ENCODE data around the gene TTC7B. TPM values are rescaled to one million over a fixed set of nuclear protein-coding genes. Genes with fewer than 3 reads are reported as not detected.

Gene TTC7B
- total and polyA plus RNA-seq, 10 of the 15 experiments (the other 5 are each of a cell fraction or from before 2014, with no cell fraction given), result under 0.01 to 1.1 (median 0.26) TPM; not detected in 2

DNA sequence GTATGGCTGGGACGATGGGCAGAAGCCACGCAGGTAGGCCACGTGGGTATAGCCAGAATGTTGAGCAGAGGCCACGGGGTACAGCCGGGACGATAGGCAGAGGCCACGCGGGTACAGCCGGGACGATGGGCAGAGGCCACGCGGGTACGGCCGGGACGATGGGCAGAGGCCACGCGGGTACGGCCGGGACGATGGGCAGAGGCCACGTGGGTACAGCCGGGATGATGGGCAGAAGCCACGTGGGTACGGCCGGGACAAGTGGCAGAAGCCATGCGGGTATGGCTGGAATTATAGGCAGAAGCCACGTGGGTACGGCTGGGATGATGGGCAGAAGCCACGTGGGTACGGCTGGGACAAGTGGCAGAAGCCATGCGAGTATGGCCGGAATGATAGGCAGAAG lies 195.0 kb downstream of the TTC7B start:
- POLR2A ChIA-PET, result no interaction called here
- no TSS peak for BruUV-seq (replicated peaks)
- CTCF ChIA-PET, result no interaction called here
- DNase-seq (ENCODE audit: low read depth, low spot score) (no peak), ATAC-seq (no peak), FAIRE-seq (no peak)
- Histone ChIP-seq H3K4me2 (ENCODE audit: control insufficient read depth, insufficient read depth) (no peak overlapping the region), H3K27ac (ENCODE audit: control insufficient read depth, insufficient read depth) (no peak overlapping the region), H3K9me3 (replicated peaks; ENCODE audit: control insufficient read depth, insufficient read depth, low read length) (no peaks in the 10 kb centered on the region), H2AFZ (ENCODE audit: control insufficient read depth, low read depth, low read length) (no peak overlapping the region), H3K27me3 (replicated peaks in 1 of 2; ENCODE audit: control insufficient read depth in 2 of 2, insufficient read depth in 2 of 2, low read length in 1 of 2) (peaks cover 0 to 2% of the 10 kb centered on the region in 2 experiments; a peak in 3 of 4 replicates), H3K36me3 (ENCODE audit: control insufficient read depth in 2 of 2, insufficient read depth in 2 of 2, low read length in 1 of 2) (no peaks in the 10 kb centered on the region), H3K79me2 (ENCODE audit: control insufficient read depth, insufficient read depth, low read length) (no peaks in the 10 kb centered on the region), H3K4me1 (ENCODE audit: control insufficient read depth, insufficient read depth, low read length) (no peaks in the 10 kb centered on the region), H3K4me3 (no peak overlapping the region), H3K9ac (ENCODE audit: control insufficient read depth, insufficient read depth, low read length) (no peak overlapping the region), H4K20me1 (ENCODE audit: control insufficient read depth, insufficient read depth) (no peaks in the 10 kb centered on the region; the same call in 1 of the 2 replicates)
- RAD21 ChIA-PET (ENCODE audit: unreplicated experiment), result no interaction called here
- SMC1A ChIA-PET (ENCODE audit: uncharacterized antibody, unreplicated experiment), result interaction anchor here (1.0 kb wide), 1 partner anchor 11 kb away, joined by 3 read pairs; no protein-coding TSS in a partner anchor
- 66% methylated on average over 31 of the region's 32 CpGs for WGBS (ENCODE audit: insufficient coverage, insufficient replicate concordance, low lambda C conversion rate, missing lambda C conversion rate)
- intact Hi-C loops (cut with micrococcal nuclease; ENCODE audit: unreplicated experiment) (no loop called here), in situ Hi-C loops (cut with MboI) (no loop called here)
- TF ChIP-seq, protein P1, sequence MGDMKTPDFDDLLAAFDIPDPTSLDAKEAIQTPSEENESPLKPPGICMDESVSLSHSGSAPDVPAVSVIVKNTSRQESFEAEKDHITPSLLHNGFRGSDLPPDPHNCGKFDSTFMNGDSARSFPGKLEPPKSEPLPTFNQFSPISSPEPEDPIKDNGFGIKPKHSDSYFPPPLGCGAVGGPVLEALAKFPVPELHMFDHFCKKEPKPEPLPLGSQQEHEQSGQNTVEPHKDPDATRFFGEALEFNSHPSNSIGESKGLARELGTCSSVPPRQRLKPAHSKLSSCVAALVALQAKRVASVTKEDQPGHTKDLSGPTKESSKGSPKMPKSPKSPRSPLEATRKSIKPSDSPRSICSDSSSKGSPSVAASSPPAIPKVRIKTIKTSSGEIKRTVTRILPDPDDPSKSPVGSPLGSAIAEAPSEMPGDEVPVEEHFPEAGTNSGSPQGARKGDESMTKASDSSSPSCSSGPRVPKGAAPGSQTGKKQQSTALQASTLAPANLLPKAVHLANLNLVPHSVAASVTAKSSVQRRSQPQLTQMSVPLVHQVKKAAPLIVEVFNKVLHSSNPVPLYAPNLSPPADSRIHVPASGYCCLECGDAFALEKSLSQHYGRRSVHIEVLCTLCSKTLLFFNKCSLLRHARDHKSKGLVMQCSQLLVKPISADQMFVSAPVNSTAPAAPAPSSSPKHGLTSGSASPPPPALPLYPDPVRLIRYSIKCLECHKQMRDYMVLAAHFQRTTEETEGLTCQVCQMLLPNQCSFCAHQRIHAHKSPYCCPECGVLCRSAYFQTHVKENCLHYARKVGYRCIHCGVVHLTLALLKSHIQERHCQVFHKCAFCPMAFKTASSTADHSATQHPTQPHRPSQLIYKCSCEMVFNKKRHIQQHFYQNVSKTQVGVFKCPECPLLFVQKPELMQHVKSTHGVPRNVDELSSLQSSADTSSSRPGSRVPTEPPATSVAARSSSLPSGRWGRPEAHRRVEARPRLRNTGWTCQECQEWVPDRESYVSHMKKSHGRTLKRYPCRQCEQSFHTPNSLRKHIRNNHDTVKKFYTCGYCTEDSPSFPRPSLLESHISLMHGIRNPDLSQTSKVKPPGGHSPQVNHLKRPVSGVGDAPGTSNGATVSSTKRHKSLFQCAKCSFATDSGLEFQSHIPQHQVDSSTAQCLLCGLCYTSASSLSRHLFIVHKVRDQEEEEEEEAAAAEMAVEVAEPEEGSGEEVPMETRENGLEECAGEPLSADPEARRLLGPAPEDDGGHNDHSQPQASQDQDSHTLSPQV (IDR thresholded peaks at IDR 0.05), result no peak

DNA sequence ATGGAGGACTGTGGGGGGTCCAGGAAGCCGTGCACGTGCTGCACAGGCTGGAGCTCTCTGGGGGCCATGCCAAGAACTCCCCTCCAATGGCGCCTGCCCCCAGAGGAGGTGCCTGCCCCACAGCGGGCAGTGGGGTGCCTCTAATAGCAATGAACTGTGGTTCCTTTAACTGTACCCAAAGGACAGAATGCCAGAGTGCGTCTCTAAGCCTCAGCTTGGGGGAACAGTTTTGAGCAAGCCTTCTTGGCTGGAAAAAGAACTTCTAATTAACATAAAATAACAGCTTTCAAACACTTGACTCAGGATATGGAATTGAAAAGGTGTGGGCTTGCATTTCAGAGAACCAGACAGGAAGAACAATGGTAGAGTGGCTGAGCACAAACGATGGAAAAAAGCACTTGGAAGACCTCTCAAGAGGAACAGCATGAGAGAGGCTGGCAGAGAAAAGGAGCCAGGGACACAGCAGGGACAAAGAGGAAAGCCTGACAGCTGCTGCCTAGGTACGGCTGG lies 195.6 kb downstream of the TTC7B start:
- DNase-seq (ENCODE audit: low read depth, low spot score) (no peak), FAIRE-seq (no peak), ATAC-seq (no peak)
- H3K9me3 ChIP-seq (replicated peaks; ENCODE audit: control insufficient read depth, insufficient read depth, low read length), result no peaks in the 10 kb centered on the region
- ChIA-PET POLR2A (no interaction called here), SMC1A (ENCODE audit: uncharacterized antibody, unreplicated experiment) (no interaction called here), CTCF (no interaction called here), RAD21 (ENCODE audit: unreplicated experiment) (no interaction called here)
- H3K79me2 ChIP-seq (ENCODE audit: control insufficient read depth, insufficient read depth, low read length), result no peaks in the 10 kb centered on the region
- no peak overlapping the region for H3K4me2 ChIP-seq (ENCODE audit: control insufficient read depth, insufficient read depth)
- H3K36me3 ChIP-seq (ENCODE audit: control insufficient read depth in 2 of 2, insufficient read depth in 2 of 2, low read length in 1 of 2), result no peaks in the 10 kb centered on the region
- no peak overlapping the region for H3K27ac ChIP-seq (ENCODE audit: control insufficient read depth, insufficient read depth)
- no TSS peak for BruUV-seq (replicated peaks)
- H3K4me1 ChIP-seq (ENCODE audit: control insufficient read depth, insufficient read depth, low read length), result no peaks in the 10 kb centered on the region
- H3K4me3 ChIP-seq, result no peak overlapping the region
- H4K20me1 ChIP-seq (ENCODE audit: control insufficient read depth, insufficient read depth), result no peaks in the 10 kb centered on the region; the same call in 1 of the 2 replicates
- TF ChIP-seq EP300 (IDR thresholded peaks at IDR 0.05; ENCODE audit: borderline replicate concordance in 1 of 2, control insufficient read depth in 1 of 2, low read depth in 2 of 2, low read length in 2 of 2), result no peak
- TF ChIP-seq, protein P2, sequence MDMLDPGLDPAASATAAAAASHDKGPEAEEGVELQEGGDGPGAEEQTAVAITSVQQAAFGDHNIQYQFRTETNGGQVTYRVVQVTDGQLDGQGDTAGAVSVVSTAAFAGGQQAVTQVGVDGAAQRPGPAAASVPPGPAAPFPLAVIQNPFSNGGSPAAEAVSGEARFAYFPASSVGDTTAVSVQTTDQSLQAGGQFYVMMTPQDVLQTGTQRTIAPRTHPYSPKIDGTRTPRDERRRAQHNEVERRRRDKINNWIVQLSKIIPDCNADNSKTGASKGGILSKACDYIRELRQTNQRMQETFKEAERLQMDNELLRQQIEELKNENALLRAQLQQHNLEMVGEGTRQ (IDR thresholded peaks at IDR 0.05; ENCODE audit: borderline replicate concordance, low read depth, low read length), result no peak
- TF ChIP-seq NRF1 (conservative IDR thresholded peaks at IDR 0.05; ENCODE audit: low read depth, low read length), result no peak
- TF ChIP-seq TAF1 (IDR thresholded peaks at IDR 0.05; ENCODE audit: borderline replicate concordance, low read depth, low read length), result no peak
- no peak for TF ChIP-seq HCFC1 (IDR thresholded peaks at IDR 0.05; ENCODE audit: low read length)
- no peak for TF ChIP-seq CBX5 (IDR thresholded peaks at IDR 0.05; ENCODE audit: low read depth)
- TF ChIP-seq, protein P3, sequence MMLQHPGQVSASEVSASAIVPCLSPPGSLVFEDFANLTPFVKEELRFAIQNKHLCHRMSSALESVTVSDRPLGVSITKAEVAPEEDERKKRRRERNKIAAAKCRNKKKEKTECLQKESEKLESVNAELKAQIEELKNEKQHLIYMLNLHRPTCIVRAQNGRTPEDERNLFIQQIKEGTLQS (IDR thresholded peaks at IDR 0.05; ENCODE audit: borderline replicate concordance, extremely low read depth, low read depth, low read length), result no peak
- TF ChIP-seq TCF12 (IDR thresholded peaks at IDR 0.05; ENCODE audit: low read depth, low read length), result no peak
- H3K9ac ChIP-seq (ENCODE audit: control insufficient read depth, insufficient read depth, low read length), result no peak overlapping the region
- H2AFZ ChIP-seq (ENCODE audit: control insufficient read depth, low read depth, low read length), result no peak overlapping the region
- WGBS (ENCODE audit: insufficient coverage, insufficient replicate concordance, low lambda C conversion rate, missing lambda C conversion rate), result 4% methylated on average over 7 of the region's 7 CpGs
- intact Hi-C loops (cut with micrococcal nuclease; ENCODE audit: unreplicated experiment) (no loop called here), in situ Hi-C loops (cut with MboI) (no loop called here)
- H3K27me3 ChIP-seq (replicated peaks in 1 of 2; ENCODE audit: control insufficient read depth in 2 of 2, insufficient read depth in 2 of 2, low read length in 1 of 2), result peaks cover 0 to 2% of the 10 kb centered on the region in 2 experiments; a peak in 3 of 4 replicates
